HCT116 (cell line): ENCODE measurements around the gene SLC38A3.

ENCODE experiments used
- CTCF ChIP-seq, 3 experiments: fragments of 200-600 bp in 1 of 3; sonication (generic) in 1 of 3; IDR thresholded peaks in 2 of 3; conservative IDR thresholded peaks in 1 of 3; 2 replicates each; pipeline ENCODE4 v1.5.1; 2012 to 2017; ENCODE audit warnings: low read depth in 2 of 3, low read length in 2 of 3, antibody characterized with exemption in 1 of 3, borderline replicate concordance in 1 of 3, control low read depth in 1 of 3, mild to moderate bottlenecking in 1 of 3, mixed read lengths in 1 of 3, mixed run types in 1 of 3, moderate library complexity in 1 of 3; ENCODE audit not compliant: insufficient read depth in 1 of 3
- EZH2phosphoT487 ChIP-seq: fragments of 200-600 bp; IDR thresholded peaks from 2 replicates; pipeline ENCODE4 v1.6.1; 2018; ENCODE audit warnings: antibody characterized with exemption, borderline replicate concordance
- MAX ChIP-seq: IDR thresholded peaks from 2 replicates; pipeline ENCODE4 v1.6.1; 2012
- POLR2A ChIP-seq: IDR thresholded peaks from 2 replicates; pipeline ENCODE4 v1.7.0; 2011; ENCODE audit warnings: borderline replicate concordance; ENCODE audit not compliant: insufficient read depth, insufficient read length; ENCODE audit errors: extremely low read depth
- RAD21 ChIP-seq: IDR thresholded peaks from 2 replicates; pipeline ENCODE4 v1.6.1; 2012; ENCODE audit warnings: low read depth, mild to moderate bottlenecking
- REST ChIP-seq: IDR thresholded peaks from 2 replicates; pipeline ENCODE4 v1.6.1; 2012; ENCODE audit warnings: low read depth
- SRF ChIP-seq: IDR thresholded peaks from 2 replicates; pipeline ENCODE4 v1.6.1; 2012; ENCODE audit warnings: low read depth

GRCh38 chr3:50190936-50191660 lies 14.0 kb upstream of the SLC38A3 start, which contains the start of gene GNAT1:
- TF ChIP-seq CTCF (IDR thresholded peaks at IDR 0.05 in 2 of 3, conservative IDR thresholded peaks at IDR 0.05 in 1 of 3; ENCODE audit: borderline replicate concordance in 1 of 3, insufficient read depth in 1 of 3, low read depth in 2 of 3, low read length in 2 of 3) (no peak), EZH2phosphoT487 (no peak), REST (no peak), SRF (no peak), POLR2A (no peak), MAX (no peak), RAD21 (no peak)
